GM13976 (cell line): Measurements from ENCODE around the gene ELN.

ENCODE experiments used
- DNase-seq: peaks from one replicate; pipeline ENCODE4 v3.0.0; 2012; ENCODE audit warnings: low spot score
- CTCF ChIP-seq: IDR thresholded peaks from 2 replicates; pipeline ENCODE4 v1.5.1; 2012; ENCODE audit warnings: borderline replicate concordance, mild to moderate bottlenecking; ENCODE audit not compliant: insufficient read depth; ENCODE audit errors: extremely low read depth, missing control alignments, control extremely low read depth
- in situ Hi-C: fragments of 300-500 bp; cut with MboI; formaldehyde crosslinking; loops from one replicate; pipeline ENCODE4 v1.12.0; 2022; ENCODE audit warnings: low sequenced_read_pairs, mixed read lengths, inconsistent platforms; ENCODE audit not compliant: unreplicated experiment

ELN gene

DNA sequence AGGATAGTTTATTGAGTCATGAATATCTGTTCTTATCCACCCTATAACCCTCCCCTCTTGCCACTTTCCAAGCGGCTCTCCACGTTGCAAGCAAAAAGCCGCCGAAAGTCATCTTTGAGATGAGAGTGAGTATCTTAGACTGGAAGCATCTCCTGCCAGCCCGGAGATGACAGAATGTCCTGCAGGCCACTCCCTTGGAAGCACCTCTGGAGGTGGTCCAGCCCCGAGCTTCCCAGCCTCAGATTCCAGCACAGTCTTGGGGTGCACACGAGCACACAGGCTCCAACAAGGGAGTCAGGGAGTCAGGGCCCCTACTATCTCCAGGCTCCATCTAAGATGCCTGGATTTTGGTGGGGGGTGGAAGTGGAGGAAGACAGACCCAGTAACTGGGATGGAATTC, 5.5 kb upstream of the ELN start:
- no peak for TF ChIP-seq CTCF
- in situ Hi-C loops = no loop called here
- no peak for DNase-seq

DNA sequence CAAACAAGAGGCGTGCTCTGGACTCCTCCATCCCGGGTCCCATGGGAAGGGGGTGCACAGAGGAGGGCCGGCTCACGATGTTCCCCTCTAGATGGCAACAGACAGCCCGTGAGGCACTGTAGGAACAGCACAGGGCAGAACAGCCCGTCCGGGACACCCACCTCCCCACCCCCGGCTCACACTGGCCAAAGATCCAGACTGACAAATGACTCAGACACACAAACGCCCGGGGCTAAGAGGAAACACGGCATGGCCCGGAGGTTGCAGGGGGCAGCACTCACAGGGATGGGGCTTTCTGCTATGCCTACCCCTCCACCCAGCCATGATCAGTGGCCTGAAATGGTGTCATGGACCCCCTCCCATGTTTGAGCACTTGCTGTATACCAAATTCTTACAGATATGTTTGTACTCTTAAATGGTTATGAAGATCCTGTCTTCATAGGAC, 4.9 kb upstream of the ELN start:
- DNase-seq = no peak
- TF ChIP-seq CTCF = no peak
- in situ Hi-C loops = no loop called here

GRCh38 chr7:74023786-74024185, 4.2 kb upstream of the ELN start:
- in situ Hi-C loops = no loop called here
- DNase-seq = no peak
- TF ChIP-seq CTCF = no peak

GRCh38 chr7:74025146-74025545, 2.8 kb upstream of the ELN start:
- in situ Hi-C loops = no loop called here
- DNase-seq = no peak
- TF ChIP-seq CTCF = no peak

DNA sequence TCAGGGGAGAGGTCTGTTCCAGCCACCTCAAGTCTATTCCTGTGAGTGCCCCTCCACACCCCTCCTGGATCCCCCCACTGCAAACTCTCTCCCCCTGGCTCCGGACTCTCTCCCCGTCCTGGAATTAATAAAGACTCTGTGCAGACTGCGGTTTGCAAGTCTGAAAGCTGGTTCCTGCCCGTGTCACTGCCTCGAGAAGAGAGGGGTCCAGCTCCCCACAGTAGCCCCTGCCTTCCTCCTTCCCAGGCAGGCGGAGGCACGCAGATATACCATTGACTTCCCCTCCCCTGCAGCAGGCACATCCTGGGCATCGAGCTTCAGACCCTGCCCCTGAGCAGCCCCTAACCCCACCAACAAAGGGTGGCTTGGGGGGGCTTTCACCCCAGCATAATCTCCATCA, 2.2 kb upstream of the ELN start:
- no peak for DNase-seq
- in situ Hi-C loops = no loop called here
- no peak for TF ChIP-seq CTCF

- TF ChIP-seq CTCF = no peak
- DNase-seq = no peak
- in situ Hi-C loops = no loop called here
Measured at GRCh38 chr7:74026406-74026902, 1.5 kb upstream of the ELN start.
